Measurements from ENCODE around the gene SUSD6. TPM values are rescaled to one million over a fixed set of nuclear protein-coding genes. Genes with fewer than 3 reads are reported as not detected.

Gene SUSD6
- total RNA-seq, 1 experiment from 2014 or later = 3.7 TPM

GRCh38 chr14:69708586-69709560 is 97.5 kb downstream of the SUSD6 start:
- H3K36me3 Mint-ChIP-seq (ENCODE audit: insufficient read depth in 1 of 3, low read depth in 3 of 3) = no peaks in the 10 kb centered on the region
- H3K23me2 ChIP-seq (ENCODE audit: insufficient read length, low read depth, low read length, poor library complexity, severe bottlenecking) = no peaks in the 10 kb centered on the region
- no peak overlapping the region for H3K27ac ChIP-seq (ENCODE audit: insufficient read length, low read depth, low read length)
- peak; percentile 66 for DNase-seq
- no peak overlapping the region for H2BK5ac ChIP-seq (ENCODE audit: insufficient read length, low read length)
- no peak overlapping the region for H3K9ac ChIP-seq (ENCODE audit: extremely low read depth, insufficient read length, low read length)
- no peak overlapping the region for H3T11ph ChIP-seq (ENCODE audit: low read length)
- no peaks in the 10 kb centered on the region for H4K20me1 ChIP-seq (ENCODE audit: control insufficient read depth, insufficient read depth, insufficient read length)
- no peak overlapping the region for H3K56ac ChIP-seq (ENCODE audit: insufficient read length, low read depth, low read length)
- H3K79me2 ChIP-seq (ENCODE audit: insufficient read depth, low read length) = no peaks in the 10 kb centered on the region
- no peak overlapping the region for H2BK15ac ChIP-seq (ENCODE audit: low read depth, low read length)
- no peaks in the 10 kb centered on the region; a peak in 1 of 5 replicates for H3K9me3 Mint-ChIP-seq
- TF ChIP-seq CTCF (conservative IDR thresholded peaks at IDR 0.05) = peak; percentile 61
- H2BK120ac ChIP-seq (ENCODE audit: low read depth, low read length, poor library complexity, severe bottlenecking) = no peak overlapping the region
- H3K14ac ChIP-seq (ENCODE audit: insufficient read depth, low read length) = no peak overlapping the region
- peak overlapping the region in 2 of 3 experiments; percentile 78 to 86; a peak in 5 of 7 replicates for H3K27ac Mint-ChIP-seq
- no peak overlapping the region for H3K4ac ChIP-seq (ENCODE audit: low read depth, low read length)
- H3K4me1 ChIP-seq (ENCODE audit: insufficient read depth, low read length) = peaks cover 5% of the 10 kb centered on the region; the same call in 1 of the 2 replicates
- H3K18ac ChIP-seq (ENCODE audit: insufficient read length, low read depth, low read length) = no peak overlapping the region
- H3K4me2 ChIP-seq (ENCODE audit: insufficient read depth, insufficient read length, low read length) = no peak overlapping the region
- H2AK5ac ChIP-seq (ENCODE audit: insufficient read length, low read length) = no peak overlapping the region
- no peak overlapping the region for H4K8ac ChIP-seq (replicated peaks; ENCODE audit: insufficient read length, low read depth, low read length)
- no peak overlapping the region for H4K5ac ChIP-seq (ENCODE audit: insufficient read length, low read depth, low read length)
- H2BK20ac ChIP-seq (ENCODE audit: low read depth, low read length, poor library complexity, severe bottlenecking) = no peak overlapping the region
- WGBS (ENCODE audit: extremely low coverage, insufficient read length, low lambda C conversion rate) = no CpG with 5 or more reads among the region's 12 CpGs
- no peak overlapping the region for H3K23ac ChIP-seq (ENCODE audit: insufficient read length, low read depth, low read length)
- peaks cover 44 to 48% of the 10 kb centered on the region in 2 experiments for H3K4me1 Mint-ChIP-seq
- H2AFZ ChIP-seq (ENCODE audit: low read length) = no peak overlapping the region
- no peaks in the 10 kb centered on the region for H3K27me3 ChIP-seq (ENCODE audit: insufficient read depth, low read length)
- H3K27me3 Mint-ChIP-seq (ENCODE audit: low read depth) = no peaks in the 10 kb centered on the region
- H2BK12ac ChIP-seq (ENCODE audit: insufficient read length, low read depth, low read length) = no peak overlapping the region
- no peak overlapping the region; a peak in 1 of 5 replicates for H3K4me3 Mint-ChIP-seq
- no peaks in the 10 kb centered on the region for H3K79me1 ChIP-seq (ENCODE audit: insufficient read depth, low read depth, low read length, poor library complexity, severe bottlenecking)
- H3K9me3 ChIP-seq (ENCODE audit: control insufficient read depth, low read depth, low read length) = no peaks in the 10 kb centered on the region
- H4K91ac ChIP-seq (ENCODE audit: insufficient read length, low read depth, low read length) = no peak overlapping the region
